Prostate gland (tissue), 2 donors: ENCODE results near the gene TCF4. TPM values are rescaled to one million over a fixed set of nuclear protein-coding genes. Genes with fewer than 3 reads are reported as not detected.

ENCODE experiments used
- DNase-seq: peaks from one replicate; pipeline ENCODE4 v3.0.0-alpha.2; 2019; ENCODE audit warnings: low spot score
- H3K27ac ChIP-seq, 2 donors: fragments of 200-600 bp; sonication (generic); 2 replicates each; pipeline ENCODE4 v1.5.1; 2017 to 2019
- H3K27me3 ChIP-seq: fragments of 200-600 bp; sonication (generic); replicated peaks from 2 replicates; pipeline ENCODE4 v1.5.1; 2019; ENCODE audit not compliant: insufficient read depth
- H3K36me3 ChIP-seq, 2 donors: fragments of 200-600 bp; sonication (generic); 1 replicate in 1 of 2; 2 replicates in 1 of 2; pipeline versions ENCODE4 v1.5.1 to v1.8.1; 2017 to 2019
- H3K4me1 ChIP-seq: fragments of 200-600 bp; sonication (generic); replicated peaks from 2 replicates; pipeline ENCODE4 v1.5.1; 2019
- H3K4me3 ChIP-seq, 2 donors: fragments of 200-600 bp; sonication (generic); 2 replicates each; pipeline ENCODE4 v1.5.1; 2017 to 2019
- H3K9me3 ChIP-seq: fragments of 200-600 bp; sonication (generic); 2 replicates; pipeline ENCODE4 v1.5.1; 2017
- POLR2A ChIP-seq: fragments of 450-650 bp; IDR thresholded peaks from one replicate; pipeline ENCODE4 v1.6.1; 2016; ENCODE audit warnings: antibody characterized with exemption, mild to moderate bottlenecking
- POLR2AphosphoS5 ChIP-seq: sonication (generic); formaldehyde crosslinking; IDR thresholded peaks from one replicate; pipeline ENCODE4 v1.6.1; 2017; ENCODE audit warnings: antibody characterized with exemption
- WGBS: methylation state at CpG from one replicate; pipeline ENCODE4 v1.1.5; 2018; 5-methylcytosine and 5-hydroxymethylcytosine counted together
- intact Hi-C: fragments of 100-400 bp; cut with DNase I; formaldehyde crosslinking; loops from one replicate; pipeline ENCODE4 v1.14.2; 2022
- total RNA-seq, 2 donors: library from RNA; depleted of rRNA; stranded (reverse); fragments of >200 nt; gene quantifications; one replicate each; pipeline ENCODE4 v1.1.0, GENCODE V29; 2016
- TF ChIP-seq, protein P1 (sequence below), 4 experiments: fragments of 200-600 bp in 2 of 4; fragments of 450-650 bp in 2 of 4; sonication (generic) in 2 of 4; IDR thresholded peaks; 1 replicate in 3 of 4; 2 replicates in 1 of 4; pipeline ENCODE4 v1.5.1; 2016 to 2019; ENCODE audit warnings: antibody characterized with exemption in 4 of 4, mild to moderate bottlenecking in 2 of 4, moderate library complexity in 2 of 4

TCF4 gene
- total RNA-seq, 2 donors from 2014 or later = 29.8 to 87.2 TPM

DNA sequence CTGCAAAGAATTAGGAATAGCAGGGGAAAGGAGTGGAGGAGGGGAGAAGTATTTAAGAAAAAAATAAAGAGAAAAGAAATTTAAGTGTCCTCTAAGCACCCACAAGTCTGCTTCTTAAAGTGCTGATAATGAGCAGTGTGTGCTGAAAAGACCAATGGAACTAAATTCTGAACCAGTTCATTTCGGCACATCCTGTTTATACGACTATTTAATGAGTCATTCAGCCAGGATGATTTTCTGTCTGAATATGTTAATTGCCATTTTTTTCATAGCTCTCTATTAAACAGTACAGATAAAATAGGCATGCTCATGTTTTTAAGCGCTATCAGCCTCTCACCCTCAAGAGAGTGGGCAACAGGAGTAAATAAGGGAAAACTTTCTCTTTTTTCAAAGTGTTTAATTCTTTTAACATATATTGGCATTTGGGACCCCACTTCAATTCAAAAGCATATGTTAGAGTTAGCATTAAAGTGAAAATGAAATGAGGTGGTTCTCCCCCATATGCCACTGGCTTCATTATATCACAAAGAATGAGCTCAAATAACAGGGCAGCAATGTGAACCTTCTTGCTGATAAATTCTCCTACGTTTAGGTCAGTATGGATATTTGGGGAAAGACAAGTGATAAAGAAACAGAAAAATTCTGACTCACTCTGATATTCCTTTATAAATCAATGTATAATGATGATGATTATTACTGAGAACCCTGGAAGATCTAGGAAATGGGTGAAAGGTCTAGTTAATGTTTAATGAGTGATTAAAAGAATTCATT lies 87.5 kb downstream of the TCF4 start:
- intact Hi-C loops = no loop called here
- WGBS = 43% methylated on average over 4 of the region's 4 CpGs
- TF ChIP-seq, protein P1, sequence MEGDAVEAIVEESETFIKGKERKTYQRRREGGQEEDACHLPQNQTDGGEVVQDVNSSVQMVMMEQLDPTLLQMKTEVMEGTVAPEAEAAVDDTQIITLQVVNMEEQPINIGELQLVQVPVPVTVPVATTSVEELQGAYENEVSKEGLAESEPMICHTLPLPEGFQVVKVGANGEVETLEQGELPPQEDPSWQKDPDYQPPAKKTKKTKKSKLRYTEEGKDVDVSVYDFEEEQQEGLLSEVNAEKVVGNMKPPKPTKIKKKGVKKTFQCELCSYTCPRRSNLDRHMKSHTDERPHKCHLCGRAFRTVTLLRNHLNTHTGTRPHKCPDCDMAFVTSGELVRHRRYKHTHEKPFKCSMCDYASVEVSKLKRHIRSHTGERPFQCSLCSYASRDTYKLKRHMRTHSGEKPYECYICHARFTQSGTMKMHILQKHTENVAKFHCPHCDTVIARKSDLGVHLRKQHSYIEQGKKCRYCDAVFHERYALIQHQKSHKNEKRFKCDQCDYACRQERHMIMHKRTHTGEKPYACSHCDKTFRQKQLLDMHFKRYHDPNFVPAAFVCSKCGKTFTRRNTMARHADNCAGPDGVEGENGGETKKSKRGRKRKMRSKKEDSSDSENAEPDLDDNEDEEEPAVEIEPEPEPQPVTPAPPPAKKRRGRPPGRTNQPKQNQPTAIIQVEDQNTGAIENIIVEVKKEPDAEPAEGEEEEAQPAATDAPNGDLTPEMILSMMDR (IDR thresholded peaks at IDR 0.05) = no peak
- TF ChIP-seq POLR2A (no peak), POLR2AphosphoS5 (no peak)
- no peaks in the 10 kb centered on the region for H3K9me3 ChIP-seq
- H3K4me3 ChIP-seq = no peak overlapping the region
- no peaks in the 10 kb centered on the region for H3K27me3 ChIP-seq
- H3K27ac ChIP-seq = no peak overlapping the region
- no peak for DNase-seq
- H3K36me3 ChIP-seq = no peaks in the 10 kb centered on the region
- no peaks in the 10 kb centered on the region for H3K4me1 ChIP-seq

- H3K9me3 ChIP-seq = no peaks in the 10 kb centered on the region
- intact Hi-C loops = no loop called here
- H3K36me3 ChIP-seq = no peaks in the 10 kb centered on the region
- H3K4me1 ChIP-seq = no peaks in the 10 kb centered on the region
- no peak for DNase-seq
- no peaks in the 10 kb centered on the region for H3K27me3 ChIP-seq
- TF ChIP-seq, protein P1 (IDR thresholded peaks at IDR 0.05) = no peak
- TF ChIP-seq POLR2A (no peak), POLR2AphosphoS5 (no peak)
- H3K4me3 ChIP-seq = no peak overlapping the region
- 98% methylated on average over 3 of the region's 3 CpGs for WGBS
- no peak overlapping the region for H3K27ac ChIP-seq
Observed at GRCh38 chr18:55499526-55499925, 88.5 kb downstream of the TCF4 start.

DNA sequence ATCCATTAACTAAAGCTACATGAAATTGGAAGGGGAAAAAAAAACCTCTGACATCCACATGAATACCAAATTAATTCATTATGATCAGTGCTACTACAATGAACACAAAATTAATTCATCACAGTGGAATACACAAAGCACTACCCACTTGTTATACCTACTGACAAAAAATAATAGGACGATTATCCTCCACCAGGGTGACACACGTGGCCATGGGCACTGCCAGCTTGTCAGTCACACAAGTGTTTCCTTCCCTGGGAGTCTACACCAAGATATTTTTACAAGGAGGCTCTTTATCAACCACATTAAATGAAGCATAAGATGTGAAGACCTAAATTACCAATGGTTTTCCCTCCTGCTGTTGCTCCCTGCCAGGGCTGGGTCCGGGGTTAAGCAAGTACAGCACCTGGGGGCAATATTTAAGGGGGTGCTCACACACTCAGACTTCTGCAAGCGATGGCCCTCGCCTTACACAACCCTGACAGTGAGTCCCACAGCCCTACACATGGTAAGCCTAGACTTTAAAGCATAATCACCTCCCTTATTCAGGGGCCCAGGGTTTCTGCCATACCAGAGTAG lies 90.1 kb downstream of the TCF4 start:
- Histone ChIP-seq H3K36me3 (no peaks in the 10 kb centered on the region), H3K27me3 (no peaks in the 10 kb centered on the region), H3K9me3 (no peaks in the 10 kb centered on the region), H3K4me3 (no peak overlapping the region), H3K27ac (no peak overlapping the region), H3K4me1 (no peaks in the 10 kb centered on the region)
- intact Hi-C loops = no loop called here
- DNase-seq = no peak
- TF ChIP-seq, protein P1 (IDR thresholded peaks at IDR 0.05) = no peak
- TF ChIP-seq POLR2A (no peak), POLR2AphosphoS5 (no peak)
- 71% methylated on average over 5 of the region's 5 CpGs for WGBS

DNA sequence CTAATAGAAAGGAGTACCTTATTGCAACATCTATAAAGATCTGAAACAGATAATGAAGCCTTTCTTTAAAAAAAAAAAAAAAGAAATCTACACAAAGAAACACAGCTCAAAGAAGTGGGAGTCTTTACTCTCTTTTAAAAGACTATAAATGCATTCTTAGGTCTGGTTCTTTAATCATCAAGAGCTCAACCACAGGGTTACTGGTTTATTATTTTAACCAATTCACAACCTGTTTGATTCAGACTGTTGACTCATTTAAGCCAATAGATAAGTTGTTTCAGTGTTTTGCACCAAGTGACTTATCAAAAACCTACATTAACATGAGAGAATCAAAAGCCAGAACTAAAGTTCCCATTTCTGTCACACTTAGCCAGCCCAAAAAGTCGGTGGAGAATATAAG lies 93.1 kb downstream of the TCF4 start:
- H3K4me1 ChIP-seq = no peaks in the 10 kb centered on the region
- no peak for TF ChIP-seq POLR2A
- TF ChIP-seq POLR2AphosphoS5 = no peak
- TF ChIP-seq, protein P1 (IDR thresholded peaks at IDR 0.05) = no peak
- H3K9me3 ChIP-seq = no peaks in the 10 kb centered on the region
- H3K27ac ChIP-seq = no peak overlapping the region
- no peaks in the 10 kb centered on the region for H3K27me3 ChIP-seq
- no peak overlapping the region for H3K4me3 ChIP-seq
- H3K36me3 ChIP-seq = no peaks in the 10 kb centered on the region
- DNase-seq = no peak
- 26% methylated on average over 1 of the region's 1 CpG for WGBS
- intact Hi-C loops = no loop called here

GRCh38 chr18:55494441-55494840 lies 93.6 kb downstream of the TCF4 start:
- intact Hi-C loops = no loop called here
- H3K27me3 ChIP-seq = no peaks in the 10 kb centered on the region
- TF ChIP-seq, protein P1 (IDR thresholded peaks at IDR 0.05) = no peak
- TF ChIP-seq POLR2AphosphoS5 = no peak
- no peak for TF ChIP-seq POLR2A
- H3K9me3 ChIP-seq = no peaks in the 10 kb centered on the region
- H3K4me1 ChIP-seq = no peaks in the 10 kb centered on the region
- WGBS = 64% methylated on average over 1 of the region's 1 CpG
- H3K27ac ChIP-seq = no peak overlapping the region
- H3K36me3 ChIP-seq = no peaks in the 10 kb centered on the region
- no peak for DNase-seq
- no peak overlapping the region for H3K4me3 ChIP-seq
